ENCODE results near the gene GFY.
"Not testable (repeated sequence)": the region's sequence is repeated elsewhere in the genome, so short reads cannot be mapped to it uniquely, and the experiment has no call there.

Gene GFY

GRCh38 chr19:49469828-49470614 is 44.8 kb downstream of the GFY start:
- DNase-seq (ENCODE audit: low read depth) = peak; percentile 76

GRCh38 chr19:49470615-49470978 is 45.4 kb downstream of the GFY start:
- DNase-seq (ENCODE audit: low read depth) = no peak

DNA sequence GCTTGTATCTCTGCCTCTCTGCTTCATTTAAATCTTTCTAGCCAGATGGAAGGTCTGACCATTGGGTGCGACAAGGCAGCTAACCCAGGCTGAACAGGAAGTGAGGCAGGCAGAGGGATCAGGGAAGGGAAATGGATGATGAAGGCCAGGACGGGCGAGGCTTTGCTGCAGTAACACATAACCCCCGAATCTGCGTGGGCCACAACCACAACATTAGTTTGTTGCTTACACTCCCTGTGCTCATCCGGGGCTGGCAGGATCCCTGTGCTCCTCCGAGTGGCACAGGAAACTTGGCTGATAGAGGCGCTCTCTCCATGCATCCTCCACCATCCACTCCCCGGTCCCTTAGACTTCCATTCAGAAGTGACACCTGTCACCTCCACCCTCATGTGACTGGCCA is 47.7 kb downstream of the GFY start:
- no peak for DNase-seq (ENCODE audit: low read depth)

GRCh38 chr19:49473501-49473867 is 48.3 kb downstream of the GFY start:
- not testable (repeated sequence) for DNase-seq (ENCODE audit: low read depth)

- peak; percentile 88 for DNase-seq (ENCODE audit: low read depth)
Measured at GRCh38 chr19:49473868-49474541, 48.8 kb downstream of the GFY start, which contains the start of gene FLT3LG. TSS of gene FLT3LG (plus strand) at chr19:49474215. CDS start at chr19:49474640, 425 bp downstream.

DNA sequence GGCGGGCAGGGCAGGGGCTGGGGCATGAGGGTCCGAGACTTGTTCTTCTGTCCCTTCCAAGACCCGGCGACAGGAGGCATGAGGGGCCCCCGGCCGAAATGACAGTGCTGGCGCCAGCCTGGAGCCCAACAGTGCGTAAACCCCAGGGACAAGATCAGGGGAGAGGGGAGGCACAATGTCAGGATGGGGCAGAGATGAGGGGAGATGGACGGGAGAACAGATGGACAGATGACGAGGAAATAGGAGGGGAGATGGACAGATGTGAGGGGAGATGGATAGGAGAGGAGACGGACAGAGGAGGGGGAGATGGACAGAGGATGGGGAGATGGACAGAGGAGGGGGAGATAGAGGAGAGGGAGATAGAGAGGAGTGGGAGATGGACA is 49.3 kb downstream of the GFY start:
- DNase-seq (ENCODE audit: low read depth) = no peak

GRCh38 chr19:49475191-49475917 is 50.2 kb downstream of the GFY start:
- no peak for DNase-seq (ENCODE audit: low read depth)

GRCh38 chr19:49475995-49476880 is 51.0 kb downstream of the GFY start:
- peak; percentile 80 for DNase-seq (ENCODE audit: low read depth)

All from activated T-cell treated with anti-CD3 and anti-CD28 coated beads for 48 hours (primary cell).